HG03280 (cell line): Measurements from ENCODE around the gene APPBP2.
"Not testable (repeated sequence)": the region's sequence is repeated elsewhere in the genome, so short reads cannot be mapped to it uniquely, and the experiment has no call there.

Experiments used
- ATAC-seq: cut with Tn5 transposase; IDR thresholded peaks from one replicate; pipeline ENCODE4 v1.9.1; 2021; ENCODE audit warnings: mild to moderate bottlenecking, moderate library complexity; ENCODE audit not compliant: unreplicated experiment

Gene APPBP2

GRCh38 chr17:60496041-60496440, 30.0 kb downstream of the APPBP2 start:
- no peak for ATAC-seq

- ATAC-seq = no peak
Observed at GRCh38 chr17:60495260-60495659, 30.8 kb downstream of the APPBP2 start.

GRCh38 chr17:60493847-60494321, 32.2 kb downstream of the APPBP2 start:
- ATAC-seq = no peak

GRCh38 chr17:60491771-60492170, 34.3 kb downstream of the APPBP2 start:
- no peak for ATAC-seq

- ATAC-seq = not testable (repeated sequence)
Observed at GRCh38 chr17:60490594-60490993, 35.4 kb downstream of the APPBP2 start.

- no peak for ATAC-seq
Observed at GRCh38 chr17:60481604-60482003, 44.4 kb downstream of the APPBP2 start.

GRCh38 chr17:60473788-60474187, 52.3 kb downstream of the APPBP2 start:
- ATAC-seq = no peak

- ATAC-seq = no peak
Observed at GRCh38 chr17:60472449-60472848, 53.6 kb downstream of the APPBP2 start.

GRCh38 chr17:60471451-60471850, 54.6 kb downstream of the APPBP2 start:
- ATAC-seq = no peak

GRCh38 chr17:60468371-60468770, 57.7 kb downstream of the APPBP2 start:
- ATAC-seq = no peak

GRCh38 chr17:60464343-60464742, 61.7 kb downstream of the APPBP2 start:
- ATAC-seq = no peak

- no peak for ATAC-seq
Observed at GRCh38 chr17:60463157-60463835, 62.7 kb downstream of the APPBP2 start.

- no peak for ATAC-seq
Observed at GRCh38 chr17:60461584-60461983, 64.5 kb downstream of the APPBP2 start.

- no peak for ATAC-seq
Observed at GRCh38 chr17:60457148-60457547, 68.9 kb downstream of the APPBP2 start.

- no peak for ATAC-seq
Observed at GRCh38 chr17:60455378-60455777, 70.7 kb downstream of the APPBP2 start.

- ATAC-seq = no peak
Observed at GRCh38 chr17:60451965-60452364, 74.1 kb downstream of the APPBP2 start.

- no peak for ATAC-seq
Observed at GRCh38 chr17:60451071-60451470, 75.0 kb downstream of the APPBP2 start.

- no peak for ATAC-seq
Observed at GRCh38 chr17:60447375-60447774, 78.7 kb downstream of the APPBP2 start.

- ATAC-seq = no peak
Observed at GRCh38 chr17:60445144-60445543, 80.9 kb downstream of the APPBP2 start.

- no peak for ATAC-seq
Observed at GRCh38 chr17:60443713-60444112, 82.3 kb downstream of the APPBP2 start.

GRCh38 chr17:60442271-60443173, 83.5 kb downstream of the APPBP2 start:
- no peak for ATAC-seq

- no peak for ATAC-seq
Observed at GRCh38 chr17:60439501-60439900, 86.5 kb downstream of the APPBP2 start.
